Parathyroid adenoma (tissue), 2 donors: ENCODE data around the gene UBD.

Experiments
- H2AFZ ChIP-seq: fragments of 300-600 bp; sonication (generic); one replicate; pipeline ENCODE4 v1.7.0; 2017; ENCODE audit warnings: antibody characterized with exemption, mild to moderate bottlenecking
- H3K27ac ChIP-seq: fragments of 300-600 bp; sonication (generic); one replicate; pipeline ENCODE4 v1.7.0; 2017
- H3K27me3 ChIP-seq: fragments of 300-600 bp; sonication (generic); one replicate; pipeline ENCODE4 v1.7.0; 2017; ENCODE audit warnings: low read length; ENCODE audit not compliant: control insufficient read depth, insufficient read depth
- H3K36me3 ChIP-seq: fragments of 300-600 bp; sonication (generic); one replicate; pipeline ENCODE4 v1.7.0; 2017; ENCODE audit warnings: low read length; ENCODE audit not compliant: control insufficient read depth, insufficient read depth
- H3K4me1 ChIP-seq: fragments of 300-600 bp; sonication (generic); one replicate; pipeline ENCODE4 v1.7.0; 2017; ENCODE audit warnings: control low read depth
- H3K4me2 ChIP-seq: fragments of 300-600 bp; sonication (generic); one replicate; pipeline ENCODE4 v1.7.0; 2017; ENCODE audit warnings: low read length
- H3K4me3 ChIP-seq: fragments of 300-600 bp; sonication (generic); one replicate; pipeline ENCODE4 v1.7.0; 2017; ENCODE audit warnings: low read depth, low read length
- H3K79me2 ChIP-seq: fragments of 300-600 bp; sonication (generic); one replicate; pipeline ENCODE4 v1.7.0; 2017; ENCODE audit warnings: control low read depth
- H3K9ac ChIP-seq: fragments of 300-600 bp; sonication (generic); one replicate; pipeline ENCODE4 v1.7.0; 2017; ENCODE audit warnings: mild to moderate bottlenecking
- H3K9me3 ChIP-seq: fragments of 300-600 bp; sonication (generic); one replicate; pipeline ENCODE4 v1.7.0; 2017; ENCODE audit warnings: low read length; ENCODE audit not compliant: control insufficient read depth
- CTCF ChIP-seq: fragments of 300-600 bp; sonication (generic); IDR thresholded peaks from one replicate; pipeline ENCODE4 v1.7.0; 2017; ENCODE audit warnings: antibody characterized with exemption, mild to moderate bottlenecking
- donor health status: primary hyperparathyroidism.

The UBD gene

GRCh38 chr6:29593199-29593855 lies 33.8 kb upstream of the UBD start:
- H2AFZ ChIP-seq, result no peak overlapping the region
- H3K9me3 ChIP-seq, result no peaks in the 10 kb centered on the region
- H3K4me1 ChIP-seq, result no peaks in the 10 kb centered on the region
- H3K27me3 ChIP-seq, result no peaks in the 10 kb centered on the region
- TF ChIP-seq CTCF, result no peak
- no peak overlapping the region for H3K9ac ChIP-seq
- no peak overlapping the region for H3K27ac ChIP-seq
- no peak overlapping the region for H3K4me2 ChIP-seq
- H3K4me3 ChIP-seq, result no peak overlapping the region
- no peaks in the 10 kb centered on the region for H3K36me3 ChIP-seq
- H3K79me2 ChIP-seq, result no peaks in the 10 kb centered on the region

- H3K9me3 ChIP-seq, result no peaks in the 10 kb centered on the region
- no peak for TF ChIP-seq CTCF
- H3K4me3 ChIP-seq, result no peak overlapping the region
- no peak overlapping the region for H3K9ac ChIP-seq
- H3K27ac ChIP-seq, result no peak overlapping the region
- H3K4me2 ChIP-seq, result no peak overlapping the region
- H3K36me3 ChIP-seq, result no peaks in the 10 kb centered on the region
- H3K4me1 ChIP-seq, result no peaks in the 10 kb centered on the region
- no peak overlapping the region for H2AFZ ChIP-seq
- no peaks in the 10 kb centered on the region for H3K79me2 ChIP-seq
- H3K27me3 ChIP-seq, result no peaks in the 10 kb centered on the region
Measured at GRCh38 chr6:29591677-29592076, 32.1 kb upstream of the UBD start.

DNA sequence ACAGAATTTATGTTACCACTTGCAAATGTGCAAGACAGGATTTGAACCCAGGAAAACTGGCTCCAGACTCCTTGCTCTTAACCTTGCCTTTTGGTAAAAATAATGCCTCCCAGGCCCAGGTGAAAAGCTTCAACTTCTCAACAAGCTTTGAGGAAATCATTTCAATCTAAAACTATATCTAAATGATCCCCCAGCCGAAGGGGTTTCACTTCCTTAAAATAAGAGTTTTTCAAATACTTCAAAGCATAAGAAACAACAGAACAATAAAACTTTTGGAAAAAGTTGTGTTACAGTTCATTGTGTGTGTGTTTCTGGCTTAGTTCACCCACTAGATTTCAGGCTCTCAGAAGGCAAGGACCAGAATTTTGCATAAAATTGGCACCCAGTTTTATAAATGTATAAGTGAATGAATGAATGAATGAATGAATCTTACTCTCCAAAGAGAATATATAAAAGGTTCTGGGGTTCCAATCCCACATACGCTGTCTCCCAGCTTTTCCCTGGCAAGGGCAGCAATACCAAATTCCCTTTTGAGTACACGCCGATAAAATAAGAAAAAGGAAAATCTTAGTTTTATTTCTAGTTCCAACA lies 30.8 kb upstream of the UBD start:
- Histone ChIP-seq H3K27ac (no peak overlapping the region), H3K4me2 (no peak overlapping the region), H3K27me3 (no peaks in the 10 kb centered on the region), H3K36me3 (no peaks in the 10 kb centered on the region), H3K79me2 (no peaks in the 10 kb centered on the region), H3K4me3 (no peak overlapping the region), H3K4me1 (no peaks in the 10 kb centered on the region), H3K9ac (no peak overlapping the region), H2AFZ (no peak overlapping the region), H3K9me3 (no peaks in the 10 kb centered on the region)
- TF ChIP-seq CTCF, result no peak

- Histone ChIP-seq H3K36me3 (no peaks in the 10 kb centered on the region), H2AFZ (peak overlapping the region; percentile 9), H3K9ac (no peak overlapping the region), H3K27me3 (no peaks in the 10 kb centered on the region), H3K4me3 (no peak overlapping the region), H3K79me2 (no peaks in the 10 kb centered on the region), H3K9me3 (no peaks in the 10 kb centered on the region), H3K27ac (no peak overlapping the region), H3K4me2 (no peak overlapping the region), H3K4me1 (no peaks in the 10 kb centered on the region)
- TF ChIP-seq CTCF, result peak; percentile 98
Measured at GRCh38 chr6:29589423-29590048, 30.0 kb upstream of the UBD start.
